ENCODE results near the gene KANTR.

GRCh38 chrX:53126377-53126776 lies 32.4 kb downstream of the KANTR start:
- TF ChIP-seq, protein P1, sequence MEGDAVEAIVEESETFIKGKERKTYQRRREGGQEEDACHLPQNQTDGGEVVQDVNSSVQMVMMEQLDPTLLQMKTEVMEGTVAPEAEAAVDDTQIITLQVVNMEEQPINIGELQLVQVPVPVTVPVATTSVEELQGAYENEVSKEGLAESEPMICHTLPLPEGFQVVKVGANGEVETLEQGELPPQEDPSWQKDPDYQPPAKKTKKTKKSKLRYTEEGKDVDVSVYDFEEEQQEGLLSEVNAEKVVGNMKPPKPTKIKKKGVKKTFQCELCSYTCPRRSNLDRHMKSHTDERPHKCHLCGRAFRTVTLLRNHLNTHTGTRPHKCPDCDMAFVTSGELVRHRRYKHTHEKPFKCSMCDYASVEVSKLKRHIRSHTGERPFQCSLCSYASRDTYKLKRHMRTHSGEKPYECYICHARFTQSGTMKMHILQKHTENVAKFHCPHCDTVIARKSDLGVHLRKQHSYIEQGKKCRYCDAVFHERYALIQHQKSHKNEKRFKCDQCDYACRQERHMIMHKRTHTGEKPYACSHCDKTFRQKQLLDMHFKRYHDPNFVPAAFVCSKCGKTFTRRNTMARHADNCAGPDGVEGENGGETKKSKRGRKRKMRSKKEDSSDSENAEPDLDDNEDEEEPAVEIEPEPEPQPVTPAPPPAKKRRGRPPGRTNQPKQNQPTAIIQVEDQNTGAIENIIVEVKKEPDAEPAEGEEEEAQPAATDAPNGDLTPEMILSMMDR (conservative IDR thresholded peaks at IDR 0.05; ENCODE audit: low read depth in 2 of 2) = no peak
- no peak for TF ChIP-seq REST (IDR thresholded peaks at IDR 0.05; ENCODE audit: unreplicated experiment)
- TF ChIP-seq STAT1 (IDR thresholded peaks at IDR 0.05; ENCODE audit: unreplicated experiment) = no peak
- TF ChIP-seq EZH2phosphoT487 (IDR thresholded peaks at IDR 0.05; ENCODE audit: unreplicated experiment) = no peak
- TF ChIP-seq EZH2 (IDR thresholded peaks at IDR 0.05; ENCODE audit: low read depth, unreplicated experiment) = no peak
- TF ChIP-seq ETS1 (IDR thresholded peaks at IDR 0.05) = no peak
